H9 (cell line): Measurements from ENCODE around the gene CYP21A2. TPM values are rescaled to one million over a fixed set of nuclear protein-coding genes. Genes with fewer than 3 reads are reported as not detected.

Experiments used
- DNase-seq: peaks from one replicate; pipeline ENCODE4 v3.0.0-alpha.2; 2017
- H2AFZ ChIP-seq: one replicate; pipeline ENCODE4 v1.6.1; 2013; ENCODE audit warnings: mild to moderate bottlenecking, low read length, control low read depth, moderate library complexity
- H2AK5ac ChIP-seq: 2 replicates; pipeline ENCODE4 v1.6.1; 2013; ENCODE audit warnings: low read length, control low read depth, mixed read lengths; ENCODE audit not compliant: insufficient read length
- H2BK120ac ChIP-seq: one replicate; pipeline ENCODE4 v1.6.1; 2013; ENCODE audit warnings: low read depth, mild to moderate bottlenecking, low read length, control low read depth, inconsistent platforms; ENCODE audit not compliant: poor library complexity, severe bottlenecking
- H2BK12ac ChIP-seq: 2 replicates; pipeline ENCODE4 v1.6.1; 2013; ENCODE audit warnings: low read length, control low read depth, mixed read lengths, low read depth; ENCODE audit not compliant: insufficient read length
- H2BK15ac ChIP-seq: 2 replicates; pipeline ENCODE4 v1.6.1; 2013; ENCODE audit warnings: low read depth, low read length, control low read depth
- H2BK20ac ChIP-seq: one replicate; pipeline ENCODE4 v1.6.1; 2013; ENCODE audit warnings: low read depth, mild to moderate bottlenecking, low read length, control low read depth, inconsistent platforms; ENCODE audit not compliant: poor library complexity, severe bottlenecking
- H2BK5ac ChIP-seq: 2 replicates; pipeline ENCODE4 v1.6.1; 2013; ENCODE audit warnings: low read length, control low read depth, mixed read lengths; ENCODE audit not compliant: insufficient read length
- H3K14ac ChIP-seq: 2 replicates; pipeline ENCODE4 v1.6.1; 2013; ENCODE audit warnings: low read length, control low read depth; ENCODE audit not compliant: insufficient read depth
- H3K18ac ChIP-seq: 2 replicates; pipeline ENCODE4 v1.6.1; 2013; ENCODE audit warnings: low read depth, mild to moderate bottlenecking, mixed read lengths, low read length, control low read depth; ENCODE audit not compliant: insufficient read length
- H3K23ac ChIP-seq: 2 replicates; pipeline ENCODE4 v1.6.1; 2013; ENCODE audit warnings: low read length, control low read depth, mixed read lengths, low read depth; ENCODE audit not compliant: insufficient read length
- H3K23me2 ChIP-seq: 2 replicates; pipeline ENCODE4 v1.6.1; 2013; ENCODE audit warnings: low read depth, mild to moderate bottlenecking, mixed read lengths, low read length, control low read depth; ENCODE audit not compliant: insufficient read length, poor library complexity, severe bottlenecking
- H3K27ac ChIP-seq: 2 replicates; pipeline ENCODE4 v1.5.1; 2013; ENCODE audit warnings: low read length, control low read depth, mixed read lengths, low read depth; ENCODE audit not compliant: insufficient read length
- H3K27me3 ChIP-seq: 2 replicates; pipeline ENCODE4 v1.6.1; 2013; ENCODE audit warnings: low read length, control low read depth, inconsistent platforms; ENCODE audit not compliant: insufficient read depth
- H3K4ac ChIP-seq: 2 replicates; pipeline ENCODE4 v1.6.1; 2013; ENCODE audit warnings: low read depth, mild to moderate bottlenecking, control low read depth, inconsistent platforms, low read length, moderate library complexity
- H3K4me1 ChIP-seq: 2 replicates; pipeline ENCODE4 v1.6.1; 2013; ENCODE audit warnings: low read length, control low read depth, inconsistent platforms; ENCODE audit not compliant: insufficient read depth
- H3K4me2 ChIP-seq: 2 replicates; pipeline ENCODE4 v1.6.1; 2013; ENCODE audit warnings: low read length, control low read depth, mixed read lengths; ENCODE audit not compliant: insufficient read length, insufficient read depth
- H3K56ac ChIP-seq: 2 replicates; pipeline ENCODE4 v1.6.1; 2013; ENCODE audit warnings: low read depth, mild to moderate bottlenecking, mixed read lengths, low read length, control low read depth; ENCODE audit not compliant: insufficient read length
- H3K79me1 ChIP-seq: 2 replicates; pipeline ENCODE4 v1.6.1; 2013; ENCODE audit warnings: low read depth, mild to moderate bottlenecking, moderate library complexity, low read length, control low read depth, inconsistent platforms; ENCODE audit not compliant: insufficient read depth, poor library complexity, severe bottlenecking
- H3K79me2 ChIP-seq: 2 replicates; pipeline ENCODE4 v1.6.1; 2013; ENCODE audit warnings: low read length, control low read depth, inconsistent platforms; ENCODE audit not compliant: insufficient read depth
- H3K9ac ChIP-seq: 2 replicates; pipeline ENCODE4 v1.6.1; 2013; ENCODE audit warnings: low read length, control low read depth, mixed read lengths; ENCODE audit not compliant: insufficient read length; ENCODE audit errors: extremely low read depth
- H3K9me3 ChIP-seq: one replicate; pipeline ENCODE4 v1.6.1; 2013; ENCODE audit warnings: low read depth, low read length, inconsistent platforms; ENCODE audit not compliant: control insufficient read depth
- H3T11ph ChIP-seq: one replicate; pipeline ENCODE4 v1.6.1; 2013; ENCODE audit warnings: mild to moderate bottlenecking, low read length, control low read depth, inconsistent platforms
- H4K20me1 ChIP-seq: one replicate; pipeline ENCODE4 v1.6.1; 2013; ENCODE audit not compliant: control insufficient read depth, insufficient read length, insufficient read depth
- H4K5ac ChIP-seq: 2 replicates; pipeline ENCODE4 v1.6.1; 2013; ENCODE audit warnings: low read depth, mild to moderate bottlenecking, mixed read lengths, low read length, control low read depth; ENCODE audit not compliant: insufficient read length
- H4K8ac ChIP-seq: replicated peaks from 2 replicates; pipeline ENCODE4 v1.6.1; 2013; ENCODE audit warnings: low read length, control low read depth, mixed read lengths, low read depth; ENCODE audit not compliant: insufficient read length
- H4K91ac ChIP-seq: 2 replicates; pipeline ENCODE4 v1.6.1; 2013; ENCODE audit warnings: low read depth, mild to moderate bottlenecking, moderate library complexity, mixed read lengths, low read length, control low read depth; ENCODE audit not compliant: insufficient read length
- H3K27ac Mint-ChIP-seq, 3 experiments: 2 replicates in 2 of 3; 3 replicates in 1 of 3; pipeline ENCODE4 v1.8.0; 2020 to 2021; ENCODE audit warnings: mixed read lengths in 3 of 3, mild to moderate bottlenecking in 1 of 3, moderate library complexity in 1 of 3
- H3K27me3 Mint-ChIP-seq: 2 replicates; pipeline ENCODE4 v1.8.0; 2021; ENCODE audit warnings: low read depth, mild to moderate bottlenecking, moderate library complexity, mixed read lengths
- H3K36me3 Mint-ChIP-seq, 3 experiments: 2 replicates in 2 of 3; 3 replicates in 1 of 3; pipeline ENCODE4 v1.8.0; 2020 to 2021; ENCODE audit warnings: low read depth in 3 of 3, mixed read lengths in 3 of 3; ENCODE audit not compliant: insufficient read depth in 1 of 3
- H3K4me1 Mint-ChIP-seq, 2 experiments: 2 replicates each; pipeline ENCODE4 v1.8.0; 2020; ENCODE audit warnings: mixed read lengths in 2 of 2
- H3K4me3 Mint-ChIP-seq, 2 experiments: 2 replicates in 1 of 2; 3 replicates in 1 of 2; pipeline ENCODE4 v1.8.0; 2020 to 2021; ENCODE audit warnings: mild to moderate bottlenecking in 2 of 2, mixed read lengths in 2 of 2, moderate library complexity in 1 of 2
- H3K9me3 Mint-ChIP-seq, 2 experiments: 2 replicates in 1 of 2; 3 replicates in 1 of 2; pipeline ENCODE4 v1.8.0; 2020; ENCODE audit warnings: mild to moderate bottlenecking in 2 of 2, mixed read lengths in 2 of 2, moderate library complexity in 1 of 2
- WGBS: extraction: QIAGEN DNeasy Blood & Tissue Kit; methylation state at CpG from one replicate; pipeline ENCODE4 v1.1.7; 2013; ENCODE audit warnings: missing lambda C conversion rate, low lambda C conversion rate, mixed read lengths; ENCODE audit not compliant: insufficient read length; ENCODE audit errors: extremely low coverage; 5-methylcytosine and 5-hydroxymethylcytosine counted together
- total RNA-seq: library from RNA; stranded (reverse); gene quantifications from 2 replicates; pipeline ENCODE4 v1.2.1, GENCODE V29; 2021
- TF ChIP-seq, protein P1 (sequence below): fragments of 200-600 bp; sonication (generic); conservative IDR thresholded peaks from 3 replicates; pipeline ENCODE4 v1.8.0; 2021; ENCODE audit warnings: antibody characterized with exemption, mild to moderate bottlenecking

CYP21A2 gene
- total RNA-seq, 1 experiment from 2014 or later: not detected

GRCh38 chr6:32057966-32058365 is 19.8 kb downstream of the CYP21A2 start:
- no peaks in the 10 kb centered on the region; a peak in 1 of 7 replicates for H3K36me3 Mint-ChIP-seq
- H3K79me1 ChIP-seq: no peaks in the 10 kb centered on the region
- H3K4ac ChIP-seq: no peak overlapping the region
- H3K23ac ChIP-seq: no peak overlapping the region
- TF ChIP-seq, protein P1, sequence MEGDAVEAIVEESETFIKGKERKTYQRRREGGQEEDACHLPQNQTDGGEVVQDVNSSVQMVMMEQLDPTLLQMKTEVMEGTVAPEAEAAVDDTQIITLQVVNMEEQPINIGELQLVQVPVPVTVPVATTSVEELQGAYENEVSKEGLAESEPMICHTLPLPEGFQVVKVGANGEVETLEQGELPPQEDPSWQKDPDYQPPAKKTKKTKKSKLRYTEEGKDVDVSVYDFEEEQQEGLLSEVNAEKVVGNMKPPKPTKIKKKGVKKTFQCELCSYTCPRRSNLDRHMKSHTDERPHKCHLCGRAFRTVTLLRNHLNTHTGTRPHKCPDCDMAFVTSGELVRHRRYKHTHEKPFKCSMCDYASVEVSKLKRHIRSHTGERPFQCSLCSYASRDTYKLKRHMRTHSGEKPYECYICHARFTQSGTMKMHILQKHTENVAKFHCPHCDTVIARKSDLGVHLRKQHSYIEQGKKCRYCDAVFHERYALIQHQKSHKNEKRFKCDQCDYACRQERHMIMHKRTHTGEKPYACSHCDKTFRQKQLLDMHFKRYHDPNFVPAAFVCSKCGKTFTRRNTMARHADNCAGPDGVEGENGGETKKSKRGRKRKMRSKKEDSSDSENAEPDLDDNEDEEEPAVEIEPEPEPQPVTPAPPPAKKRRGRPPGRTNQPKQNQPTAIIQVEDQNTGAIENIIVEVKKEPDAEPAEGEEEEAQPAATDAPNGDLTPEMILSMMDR: no peak
- no peak for DNase-seq
- H3K4me3 Mint-ChIP-seq: no peak overlapping the region
- H3K79me2 ChIP-seq: no peaks in the 10 kb centered on the region
- no peaks in the 10 kb centered on the region for H3K9me3 ChIP-seq
- H3K9me3 Mint-ChIP-seq: no peaks in the 10 kb centered on the region
- no peaks in the 10 kb centered on the region for H3K4me1 ChIP-seq
- H4K91ac ChIP-seq: no peak overlapping the region
- no peak overlapping the region for H4K8ac ChIP-seq
- H2BK15ac ChIP-seq: no peak overlapping the region
- no peak overlapping the region for H3K9ac ChIP-seq
- no peak overlapping the region for H2BK12ac ChIP-seq
- no peak overlapping the region for H2BK5ac ChIP-seq
- H3K27me3 Mint-ChIP-seq: peaks cover 3% of the 10 kb centered on the region; the same call in 1 of the 2 replicates
- H3K56ac ChIP-seq: no peak overlapping the region
- H3K14ac ChIP-seq: no peak overlapping the region
- no peaks in the 10 kb centered on the region for H4K20me1 ChIP-seq
- no peak overlapping the region for H3T11ph ChIP-seq
- no peak overlapping the region for H3K4me2 ChIP-seq
- H4K5ac ChIP-seq: no peak overlapping the region
- no peak overlapping the region for H2AK5ac ChIP-seq
- H3K27ac ChIP-seq: no peak overlapping the region
- no peak overlapping the region for H2BK20ac ChIP-seq
- no CpG with 5 or more reads among the region's 17 CpGs for WGBS
- H3K27me3 ChIP-seq: no peaks in the 10 kb centered on the region
- H3K23me2 ChIP-seq: no peaks in the 10 kb centered on the region
- no peak overlapping the region for H2BK120ac ChIP-seq
- no peak overlapping the region for H3K27ac Mint-ChIP-seq
- no peak overlapping the region for H3K18ac ChIP-seq
- H2AFZ ChIP-seq: no peak overlapping the region
- peaks cover 0 to 4% of the 10 kb centered on the region in 2 experiments; a peak in 2 of 4 replicates for H3K4me1 Mint-ChIP-seq
